Measurements from ENCODE around the gene GPR26. TPM values are rescaled to one million over a fixed set of nuclear protein-coding genes. Genes with fewer than 3 reads are reported as not detected.
A peak's percentile ranks its signal among the peaks of the same experiment; 100 is the strongest.

GPR26 gene, protein sequence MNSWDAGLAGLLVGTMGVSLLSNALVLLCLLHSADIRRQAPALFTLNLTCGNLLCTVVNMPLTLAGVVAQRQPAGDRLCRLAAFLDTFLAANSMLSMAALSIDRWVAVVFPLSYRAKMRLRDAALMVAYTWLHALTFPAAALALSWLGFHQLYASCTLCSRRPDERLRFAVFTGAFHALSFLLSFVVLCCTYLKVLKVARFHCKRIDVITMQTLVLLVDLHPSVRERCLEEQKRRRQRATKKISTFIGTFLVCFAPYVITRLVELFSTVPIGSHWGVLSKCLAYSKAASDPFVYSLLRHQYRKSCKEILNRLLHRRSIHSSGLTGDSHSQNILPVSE
- not detected for total RNA-seq
- not detected for polyA plus RNA-seq (2013, experiment 1 of 2)
- polyA plus RNA-seq (2013, experiment 2 of 2) = not detected
- long read RNA-seq, experiment 1 = 0 reads
- long read RNA-seq, experiment 2 = 0 reads
- long read RNA-seq, experiment 3 = 0 reads
- long read RNA-seq, experiment 4 = 0 reads

DNA sequence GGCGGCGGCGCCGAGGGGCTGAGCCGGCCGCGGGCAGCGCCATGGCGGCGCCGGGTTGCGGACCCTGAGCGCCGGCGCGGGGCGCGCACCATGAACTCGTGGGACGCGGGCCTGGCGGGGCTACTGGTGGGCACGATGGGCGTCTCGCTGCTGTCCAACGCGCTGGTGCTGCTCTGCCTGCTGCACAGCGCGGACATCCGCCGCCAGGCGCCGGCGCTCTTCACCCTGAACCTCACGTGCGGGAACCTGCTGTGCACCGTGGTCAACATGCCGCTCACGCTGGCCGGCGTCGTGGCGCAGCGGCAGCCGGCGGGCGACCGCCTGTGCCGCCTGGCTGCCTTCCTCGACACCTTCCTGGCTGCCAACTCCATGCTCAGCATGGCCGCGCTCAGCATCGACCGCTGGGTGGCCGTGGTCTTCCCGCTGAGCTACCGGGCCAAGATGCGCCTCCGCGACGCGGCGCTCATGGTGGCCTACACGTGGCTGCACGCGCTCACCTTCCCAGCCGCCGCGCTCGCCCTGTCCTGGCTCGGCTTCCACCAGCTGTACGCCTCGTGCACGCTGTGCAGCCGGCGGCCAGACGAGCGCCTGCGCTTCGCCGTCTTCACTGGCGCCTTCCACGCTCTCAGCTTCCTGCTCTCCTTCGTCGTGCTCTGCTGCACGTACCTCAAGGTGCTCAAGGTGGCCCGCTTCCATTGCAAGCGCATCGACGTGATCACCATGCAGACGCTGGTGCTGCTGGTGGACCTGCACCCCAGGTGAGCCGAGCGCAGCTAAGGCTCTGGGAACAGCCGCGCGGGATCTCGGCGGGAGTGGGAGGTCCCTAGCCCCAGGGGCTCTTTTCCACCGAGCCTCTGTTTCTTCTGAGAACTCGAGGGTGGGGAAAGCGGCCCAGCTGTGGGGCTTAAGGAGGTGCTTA, at the start of gene GPR26:
Gene GPR26, plus strand, starts transcription at position 38 of the 919 bp plus-strand sequence. Its CDS starts 53 bp downstream, at position 91.
- Histone ChIP-seq H3K27ac (ENCODE audit: low read depth, low read length) (no peak within 1 kb of the TSS), H3K9me3 (ENCODE audit: control insufficient read depth, low read length) (no peaks in the 10 kb centered on the region), H3K4me1 (ENCODE audit: control insufficient read depth, insufficient read depth, low read length) (no peaks in the 10 kb centered on the region), H3K4me3 (ENCODE audit: low read length) (no peak within 1 kb of the TSS), H3K27me3 (ENCODE audit: control insufficient read depth, insufficient read depth, low read length, poor library complexity, severe bottlenecking) (peaks cover 70% of the 10 kb centered on the region), H3K9ac (ENCODE audit: extremely low read depth, low read length, poor library complexity, severe bottlenecking) (no peak within 1 kb of the TSS), H3K36me3 (ENCODE audit: control insufficient read depth, insufficient read depth, low read length) (no peaks in the 10 kb centered on the region)
- H3K36me3 Mint-ChIP-seq (ENCODE audit: low read depth) = no peaks in the 10 kb centered on the region
- H3K4me1 Mint-ChIP-seq = peaks cover 2% of the 10 kb centered on the region
- H3K9me3 Mint-ChIP-seq = peaks cover 3% of the 10 kb centered on the region
- peak within 1 kb of the TSS; percentile 35 for H3K4me3 Mint-ChIP-seq
- WGBS, 2 experiments (ENCODE audit: insufficient coverage in 1 of 2, insufficient read length in 1 of 2) = 49 to 61% methylated on average over 50 to 101 of the region's 101 CpGs
- H3K27ac Mint-ChIP-seq = no peak within 1 kb of the TSS
- peaks cover 81% of the 10 kb centered on the region for H3K27me3 Mint-ChIP-seq (ENCODE audit: insufficient read depth)
- TF ChIP-seq, protein P1, sequence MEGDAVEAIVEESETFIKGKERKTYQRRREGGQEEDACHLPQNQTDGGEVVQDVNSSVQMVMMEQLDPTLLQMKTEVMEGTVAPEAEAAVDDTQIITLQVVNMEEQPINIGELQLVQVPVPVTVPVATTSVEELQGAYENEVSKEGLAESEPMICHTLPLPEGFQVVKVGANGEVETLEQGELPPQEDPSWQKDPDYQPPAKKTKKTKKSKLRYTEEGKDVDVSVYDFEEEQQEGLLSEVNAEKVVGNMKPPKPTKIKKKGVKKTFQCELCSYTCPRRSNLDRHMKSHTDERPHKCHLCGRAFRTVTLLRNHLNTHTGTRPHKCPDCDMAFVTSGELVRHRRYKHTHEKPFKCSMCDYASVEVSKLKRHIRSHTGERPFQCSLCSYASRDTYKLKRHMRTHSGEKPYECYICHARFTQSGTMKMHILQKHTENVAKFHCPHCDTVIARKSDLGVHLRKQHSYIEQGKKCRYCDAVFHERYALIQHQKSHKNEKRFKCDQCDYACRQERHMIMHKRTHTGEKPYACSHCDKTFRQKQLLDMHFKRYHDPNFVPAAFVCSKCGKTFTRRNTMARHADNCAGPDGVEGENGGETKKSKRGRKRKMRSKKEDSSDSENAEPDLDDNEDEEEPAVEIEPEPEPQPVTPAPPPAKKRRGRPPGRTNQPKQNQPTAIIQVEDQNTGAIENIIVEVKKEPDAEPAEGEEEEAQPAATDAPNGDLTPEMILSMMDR (conservative IDR thresholded peaks at IDR 0.05) = peak; percentile 36
- peak; percentile 85 for DNase-seq

DNA sequence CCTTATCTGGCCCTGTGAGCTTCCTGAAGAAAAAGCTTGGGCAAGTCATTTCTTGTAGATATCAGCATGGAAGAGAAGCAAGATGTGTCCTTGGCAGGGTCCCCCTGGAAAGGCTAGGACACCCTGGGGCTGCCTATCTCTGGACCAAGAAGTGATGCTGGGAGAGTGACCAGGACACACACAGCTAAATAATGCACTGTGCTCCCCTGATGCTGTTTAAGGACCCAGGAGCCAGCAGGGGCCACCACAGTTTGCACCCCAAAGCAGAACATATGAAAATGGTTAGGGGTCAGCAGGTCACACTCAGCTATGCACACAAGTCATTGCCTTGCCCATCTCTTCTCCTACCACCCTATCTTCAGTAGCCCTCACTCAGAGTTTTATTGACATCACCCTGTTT, 47.9 kb upstream of the GPR26 start:
- TF ChIP-seq, protein P1 (conservative IDR thresholded peaks at IDR 0.05) = no peak
- Histone ChIP-seq H3K36me3 (ENCODE audit: control insufficient read depth, insufficient read depth, low read length) (no peaks in the 10 kb centered on the region), H3K9me3 (ENCODE audit: control insufficient read depth, low read length) (no peaks in the 10 kb centered on the region), H3K4me1 (ENCODE audit: control insufficient read depth, insufficient read depth, low read length) (no peaks in the 10 kb centered on the region), H3K27me3 (ENCODE audit: control insufficient read depth, insufficient read depth, low read length, poor library complexity, severe bottlenecking) (peaks cover 19% of the 10 kb centered on the region), H3K4me3 (ENCODE audit: low read length) (no peak overlapping the region), H3K27ac (ENCODE audit: low read depth, low read length) (no peak overlapping the region), H3K9ac (ENCODE audit: extremely low read depth, low read length, poor library complexity, severe bottlenecking) (no peak overlapping the region)
- Mint-ChIP-seq H3K27ac (no peak overlapping the region), H3K27me3 (ENCODE audit: insufficient read depth) (peaks cover 10% of the 10 kb centered on the region), H3K4me3 (no peak overlapping the region), H3K36me3 (ENCODE audit: low read depth) (no peaks in the 10 kb centered on the region), H3K4me1 (no peaks in the 10 kb centered on the region), H3K9me3 (no peaks in the 10 kb centered on the region)
- no peak for DNase-seq

DNA sequence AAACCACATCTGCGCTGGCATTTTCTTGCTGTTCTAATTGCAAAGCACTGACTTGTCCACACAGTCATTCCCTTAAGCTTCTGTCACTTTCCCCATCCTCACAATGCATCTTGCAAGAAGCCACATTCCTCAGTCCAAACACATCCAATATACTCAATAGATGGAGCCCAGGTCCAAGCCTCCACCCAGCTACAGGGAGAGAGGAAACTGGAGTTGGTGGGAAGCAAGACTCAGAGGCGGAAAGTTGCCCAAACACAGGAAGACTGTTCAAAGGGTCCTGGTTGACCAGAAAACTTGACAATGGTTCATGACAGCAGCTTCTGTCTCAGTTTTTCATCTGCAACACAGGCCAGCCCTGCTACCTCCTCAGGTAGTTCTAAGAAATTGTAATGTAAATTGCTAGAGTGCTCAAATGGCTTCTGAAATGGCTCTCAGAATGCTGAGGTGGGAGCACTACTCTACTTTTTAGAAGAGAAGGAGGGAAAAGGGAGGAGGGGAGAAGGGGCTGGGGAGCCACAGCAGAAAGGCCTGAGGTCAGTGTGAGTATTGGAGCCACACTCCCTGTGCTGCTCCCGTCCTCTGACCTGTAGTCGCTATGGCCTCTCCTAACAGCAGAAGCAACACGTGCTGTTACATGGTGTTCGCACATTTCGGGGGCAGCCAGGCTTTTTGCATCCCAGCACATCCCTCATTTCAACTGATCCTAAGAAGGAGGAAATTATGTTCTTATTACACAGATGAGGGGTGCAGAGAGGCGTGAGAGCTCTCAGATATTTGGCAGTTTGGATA, 46.9 kb upstream of the GPR26 start:
- no peaks in the 10 kb centered on the region for H3K9me3 ChIP-seq (ENCODE audit: control insufficient read depth, low read length)
- Mint-ChIP-seq H3K4me1 (no peaks in the 10 kb centered on the region), H3K36me3 (ENCODE audit: low read depth) (no peaks in the 10 kb centered on the region), H3K27ac (no peak overlapping the region), H3K9me3 (no peaks in the 10 kb centered on the region), H3K27me3 (ENCODE audit: insufficient read depth) (peaks cover 10% of the 10 kb centered on the region), H3K4me3 (no peak overlapping the region)
- no peaks in the 10 kb centered on the region for H3K36me3 ChIP-seq (ENCODE audit: control insufficient read depth, insufficient read depth, low read length)
- no peak for DNase-seq
- TF ChIP-seq, protein P1 (conservative IDR thresholded peaks at IDR 0.05) = no peak
- no peak overlapping the region for H3K9ac ChIP-seq (ENCODE audit: extremely low read depth, low read length, poor library complexity, severe bottlenecking)
- H3K27me3 ChIP-seq (ENCODE audit: control insufficient read depth, insufficient read depth, low read length, poor library complexity, severe bottlenecking) = peaks cover 14% of the 10 kb centered on the region
- 86 to 97% methylated on average over 6 to 8 of the region's 8 CpGs for WGBS, 2 experiments (ENCODE audit: insufficient coverage in 1 of 2, insufficient read length in 1 of 2)
- H3K4me3 ChIP-seq (ENCODE audit: low read length) = no peak overlapping the region
- H3K27ac ChIP-seq (ENCODE audit: low read depth, low read length) = no peak overlapping the region
- no peaks in the 10 kb centered on the region for H3K4me1 ChIP-seq (ENCODE audit: control insufficient read depth, insufficient read depth, low read length)

Measured in endodermal cell (in vitro differentiated cells).